ENCODE measurements around the gene ACSL6. TPM values are rescaled to one million over a fixed set of nuclear protein-coding genes. Genes with fewer than 3 reads are reported as not detected.

Gene ACSL6
- total and polyA plus RNA-seq, 10 of the 15 experiments (the other 5 are each of a cell fraction or from before 2014, with no cell fraction given) = 0.06 to 0.53 TPM; not detected in 8

GRCh38 chr5:132019857-132020555 lies 8.5 kb upstream of the ACSL6 start (continued):
- TF ChIP-seq, protein P1, sequence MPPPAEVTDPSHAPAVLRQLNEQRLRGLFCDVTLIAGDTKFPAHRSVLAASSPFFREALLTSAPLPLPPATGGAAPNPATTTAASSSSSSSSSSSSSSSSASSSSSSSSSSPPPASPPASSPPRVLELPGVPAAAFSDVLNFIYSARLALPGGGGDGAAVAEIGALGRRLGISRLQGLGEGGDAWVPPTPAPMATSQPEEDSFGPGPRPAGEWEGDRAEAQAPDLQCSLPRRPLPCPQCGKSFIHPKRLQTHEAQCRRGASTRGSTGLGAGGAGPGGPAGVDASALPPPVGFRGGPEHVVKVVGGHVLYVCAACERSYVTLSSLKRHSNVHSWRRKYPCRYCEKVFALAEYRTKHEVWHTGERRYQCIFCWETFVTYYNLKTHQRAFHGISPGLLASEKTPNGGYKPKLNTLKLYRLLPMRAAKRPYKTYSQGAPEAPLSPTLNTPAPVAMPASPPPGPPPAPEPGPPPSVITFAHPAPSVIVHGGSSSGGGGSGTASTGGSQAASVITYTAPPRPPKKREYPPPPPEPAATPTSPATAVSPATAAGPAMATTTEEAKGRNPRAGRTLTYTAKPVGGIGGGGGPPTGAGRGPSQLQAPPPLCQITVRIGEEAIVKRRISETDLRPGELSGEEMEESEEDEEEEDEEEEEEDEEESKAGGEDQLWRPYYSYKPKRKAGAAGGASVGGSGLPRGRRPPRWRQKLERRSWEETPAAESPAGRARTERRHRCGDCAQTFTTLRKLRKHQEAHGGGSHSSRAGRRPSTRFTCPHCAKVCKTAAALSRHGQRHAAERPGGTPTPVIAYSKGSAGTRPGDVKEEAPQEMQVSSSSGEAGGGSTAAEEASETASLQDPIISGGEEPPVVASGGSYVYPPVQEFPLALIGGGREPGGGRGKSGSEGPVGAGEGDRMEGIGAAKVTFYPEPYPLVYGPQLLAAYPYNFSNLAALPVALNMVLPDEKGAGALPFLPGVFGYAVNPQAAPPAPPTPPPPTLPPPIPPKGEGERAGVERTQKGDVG (CRISPR knock-in tag; IDR thresholded peaks at IDR 0.05) = no peak
- TF ChIP-seq HCFC1 (IDR thresholded peaks at IDR 0.05; ENCODE audit: low read length) (no peak), ATF7 (IDR thresholded peaks at IDR 0.05; ENCODE audit: low read depth) (peak; percentile 98), CTCF (IDR thresholded peaks at IDR 0.05 in 2 of 3, conservative IDR thresholded peaks at IDR 0.05 in 1 of 3; ENCODE audit: control insufficient read depth in 2 of 3, extremely low read depth in 1 of 3, insufficient read depth in 1 of 3, low read depth in 3 of 3, low read length in 3 of 3) (no peak), PAX8 (IDR thresholded peaks at IDR 0.05) (no peak), IRF3 (IDR thresholded peaks at IDR 0.05) (no peak), NFYA (IDR thresholded peaks at IDR 0.05; ENCODE audit: borderline replicate concordance, low read depth, low read length) (no peak), CHD4 (IDR thresholded peaks at IDR 0.05) (no peak), ZNF217 (IDR thresholded peaks at IDR 0.05) (peak; percentile 66; the same call in 1 of the 2 replicates), IRF4 (IDR thresholded peaks at IDR 0.05; ENCODE audit: low read depth, low read length) (peak; percentile 99), SP1 (IDR thresholded peaks at IDR 0.05; ENCODE audit: low read depth, low read length) (peak; percentile 62), REST (IDR thresholded peaks at IDR 0.05; ENCODE audit: low read depth, low read length) (peak; percentile 51; the same call in 1 of the 2 replicates), SIX5 (IDR thresholded peaks at IDR 0.05; ENCODE audit: low read depth, low read length, severe bottlenecking) (no peak), TARDBP (IDR thresholded peaks at IDR 0.05; ENCODE audit: borderline replicate concordance) (no peak), RB1 (IDR thresholded peaks at IDR 0.05; ENCODE audit: borderline replicate concordance) (no peak; the same call in 1 of the 2 replicates), KDM1A (IDR thresholded peaks at IDR 0.05; ENCODE audit: borderline replicate concordance) (no peak), DPF2 (IDR thresholded peaks at IDR 0.05) (peak; percentile 94)
- TF ChIP-seq, protein P2, sequence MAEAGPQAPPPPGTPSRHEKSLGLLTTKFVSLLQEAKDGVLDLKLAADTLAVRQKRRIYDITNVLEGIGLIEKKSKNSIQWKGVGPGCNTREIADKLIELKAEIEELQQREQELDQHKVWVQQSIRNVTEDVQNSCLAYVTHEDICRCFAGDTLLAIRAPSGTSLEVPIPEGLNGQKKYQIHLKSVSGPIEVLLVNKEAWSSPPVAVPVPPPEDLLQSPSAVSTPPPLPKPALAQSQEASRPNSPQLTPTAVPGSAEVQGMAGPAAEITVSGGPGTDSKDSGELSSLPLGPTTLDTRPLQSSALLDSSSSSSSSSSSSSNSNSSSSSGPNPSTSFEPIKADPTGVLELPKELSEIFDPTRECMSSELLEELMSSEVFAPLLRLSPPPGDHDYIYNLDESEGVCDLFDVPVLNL (IDR thresholded peaks at IDR 0.05; ENCODE audit: low read depth, low read length) = no peak
